ENCODE data around the gene EDARADD.
A peak's percentile ranks its signal among the peaks of the same experiment; 100 is the strongest.
"Not testable (repeated sequence)": the region's sequence is repeated elsewhere in the genome, so short reads cannot be mapped to it uniquely, and the experiment has no call there.

EDARADD gene

DNA sequence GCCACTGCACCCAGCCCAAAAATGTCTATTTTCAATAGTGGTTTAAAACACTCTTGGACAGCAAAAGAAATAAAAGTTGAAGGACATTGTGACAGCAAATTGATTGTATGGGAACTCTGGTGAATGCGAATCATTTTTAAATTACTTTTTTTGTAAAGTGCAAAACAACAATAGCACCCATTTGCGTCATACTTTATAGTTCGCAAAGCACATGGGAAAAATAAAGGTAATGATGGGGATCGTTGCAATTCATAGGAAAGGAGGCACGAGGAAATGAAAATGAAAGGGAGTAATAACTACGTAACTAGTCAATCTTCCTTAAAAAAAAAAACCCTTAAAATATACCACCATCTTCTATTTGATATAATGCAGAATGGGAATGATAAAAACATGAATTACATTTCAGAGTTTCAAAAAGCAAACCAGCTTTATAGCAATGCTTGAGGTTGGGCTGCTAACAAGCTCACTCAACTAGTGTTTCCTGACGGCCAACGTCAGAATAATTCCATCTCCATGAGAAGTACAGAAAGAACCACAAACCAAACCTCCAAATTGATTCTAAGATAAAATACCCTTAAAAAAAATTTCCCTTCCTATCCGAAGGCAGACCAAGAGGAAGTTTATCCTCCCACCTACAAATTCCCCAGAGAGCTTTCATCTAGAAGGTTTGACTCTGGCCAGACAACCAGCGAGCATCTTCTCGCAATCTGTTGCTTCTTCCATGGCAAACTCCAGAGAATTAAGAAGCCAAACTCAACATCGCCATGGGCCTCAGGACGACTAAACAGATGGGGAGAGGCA is at the start of gene EDARADD:
Gene EDARADD, plus strand, starts transcription at position 606 of the 801 bp plus-strand sequence. Its CDS starts 159 bp downstream, at position 765.
- DNase-seq, result peak; percentile 45

- no peak for DNase-seq
Observed at GRCh38 chr1:236345728-236346127, 48.4 kb upstream of the EDARADD start.

- no peak for DNase-seq
Observed at GRCh38 chr1:236348071-236348470, 46.0 kb upstream of the EDARADD start.

GRCh38 chr1:236350308-236350707 is 43.8 kb upstream of the EDARADD start:
- DNase-seq, result no peak

DNA sequence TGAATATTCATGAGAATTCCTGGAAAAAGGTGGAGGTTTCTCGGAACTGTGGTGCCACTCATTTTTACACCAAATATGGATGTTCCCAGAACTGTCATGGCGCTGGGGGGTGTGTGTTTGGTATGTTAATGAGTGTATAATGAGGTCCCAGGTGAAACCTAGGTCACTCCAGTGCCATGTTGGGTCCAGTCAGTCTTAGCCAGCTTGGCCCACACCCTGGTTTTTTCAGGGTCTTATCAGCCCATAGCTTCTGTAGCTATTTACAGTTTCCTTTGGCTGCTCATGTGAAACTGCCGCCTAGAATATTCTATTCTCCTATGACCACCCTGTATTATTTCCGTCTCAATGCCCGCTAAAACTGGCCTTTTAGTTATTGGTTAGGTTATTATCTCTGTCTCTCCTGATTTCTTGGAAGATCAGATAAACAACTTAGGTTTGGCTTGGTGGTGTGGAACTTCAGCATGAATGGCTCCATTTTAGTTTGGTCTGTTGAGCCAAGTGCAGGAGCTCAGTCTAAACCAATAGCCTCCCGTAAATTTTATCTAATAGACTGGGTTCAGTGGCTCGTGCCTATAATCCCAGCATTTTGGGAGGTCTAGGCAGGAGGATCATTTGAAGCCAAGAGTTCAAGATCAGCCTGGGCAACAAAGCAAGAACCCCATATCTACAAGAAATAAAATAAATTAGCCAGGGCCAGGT is 42.1 kb upstream of the EDARADD start:
- no peak for DNase-seq

- not testable (repeated sequence) for DNase-seq
Observed at GRCh38 chr1:236352747-236353146, 41.3 kb upstream of the EDARADD start.

DNA sequence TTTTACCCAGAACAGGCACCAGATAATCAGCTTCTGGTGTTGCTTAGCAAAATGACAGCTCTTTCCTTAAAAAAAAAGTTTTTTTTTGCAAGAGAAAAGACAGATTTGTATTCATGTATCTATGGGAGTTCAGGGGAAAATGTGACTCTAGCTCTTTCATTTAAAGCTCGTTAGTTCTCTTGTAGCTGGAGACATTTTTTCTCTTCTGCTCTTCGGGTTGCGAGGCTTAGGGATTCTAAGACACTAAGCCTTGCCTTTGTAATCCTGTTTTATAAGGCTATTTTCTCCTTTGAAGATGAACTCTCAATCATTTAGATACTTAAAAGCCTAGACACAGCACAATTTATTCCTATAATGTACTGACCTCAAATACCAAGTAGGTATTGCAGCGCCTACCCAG is 40.3 kb upstream of the EDARADD start:
- DNase-seq, result no peak

DNA sequence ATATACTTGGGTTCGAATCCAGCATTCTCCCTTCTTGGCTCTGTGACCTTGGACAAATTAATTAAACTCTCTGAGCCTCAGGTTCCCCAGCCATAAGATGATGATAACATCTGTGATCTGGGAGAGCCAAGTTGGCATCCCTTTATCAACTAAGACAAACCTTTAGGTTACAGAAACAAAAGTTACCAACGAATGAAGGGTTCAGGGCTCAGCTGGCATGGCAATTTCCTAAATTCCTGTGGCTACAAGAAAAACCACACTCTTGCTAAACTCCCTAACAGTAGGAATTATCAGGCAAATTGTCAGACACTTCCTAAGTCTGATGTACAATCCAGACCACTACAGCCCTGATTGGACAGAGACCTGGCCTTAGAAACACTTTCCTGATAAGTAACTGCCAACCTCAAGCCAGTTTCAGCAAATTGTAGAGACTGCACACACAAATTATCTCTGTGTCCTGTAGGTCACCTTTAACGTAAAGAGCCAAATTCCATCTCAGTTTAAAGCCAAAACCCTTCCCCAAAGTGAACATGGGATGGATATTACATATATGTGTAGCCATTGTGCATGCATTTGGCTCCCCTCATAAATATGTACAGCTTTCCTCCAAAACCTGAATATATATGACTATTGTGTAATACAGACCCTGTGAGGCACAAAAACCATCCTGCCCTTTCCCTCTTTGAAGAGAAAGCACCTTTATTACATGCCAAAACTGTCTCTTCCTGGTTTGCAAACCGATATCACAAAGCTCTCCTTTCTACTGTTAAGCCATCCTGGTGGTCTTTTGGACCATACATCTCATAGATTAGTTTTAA is 39.5 kb upstream of the EDARADD start:
- DNase-seq, result no peak

DNA sequence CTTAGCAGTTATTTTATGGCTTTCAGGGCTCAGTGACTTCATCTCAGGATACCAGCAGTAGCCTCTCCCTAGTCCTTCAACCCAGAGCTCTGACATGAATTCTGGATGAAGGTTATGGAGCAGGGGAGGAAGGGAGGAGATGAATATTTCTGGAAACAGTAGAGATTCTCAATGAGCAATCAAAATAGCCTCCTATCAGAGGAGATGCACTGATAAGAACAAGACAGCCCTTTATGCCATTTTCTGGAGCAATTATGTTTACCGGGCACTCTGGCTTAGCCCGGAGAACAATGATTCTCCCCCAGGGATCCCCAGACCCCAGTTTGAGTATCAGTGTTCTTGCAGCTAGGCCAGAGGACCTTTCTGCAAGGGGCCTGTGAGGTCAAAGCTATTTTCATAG is 37.9 kb upstream of the EDARADD start:
- DNase-seq, result no peak

- no peak for DNase-seq
Observed at GRCh38 chr1:236361909-236362590, 32.0 kb upstream of the EDARADD start.

DNA sequence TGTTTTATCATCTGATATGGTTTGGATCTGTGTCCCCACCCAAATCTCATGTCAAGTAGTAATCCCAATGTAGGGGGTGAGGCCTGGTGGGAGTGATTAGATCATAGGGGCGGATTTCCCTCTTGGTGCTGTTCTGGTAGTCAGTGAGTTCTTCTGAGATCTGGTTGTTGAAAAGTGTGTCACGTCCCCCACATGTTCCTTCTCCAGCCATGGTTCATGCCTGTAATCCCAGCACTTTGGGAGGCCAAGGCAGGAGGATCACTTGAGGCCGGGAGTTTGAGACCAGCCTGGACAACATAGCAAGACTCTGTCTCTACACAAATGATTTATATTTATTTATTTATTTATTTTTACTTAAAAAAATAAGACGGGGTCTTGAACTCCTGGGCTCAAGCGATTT is 30.8 kb upstream of the EDARADD start:
- no peak for DNase-seq

DNA sequence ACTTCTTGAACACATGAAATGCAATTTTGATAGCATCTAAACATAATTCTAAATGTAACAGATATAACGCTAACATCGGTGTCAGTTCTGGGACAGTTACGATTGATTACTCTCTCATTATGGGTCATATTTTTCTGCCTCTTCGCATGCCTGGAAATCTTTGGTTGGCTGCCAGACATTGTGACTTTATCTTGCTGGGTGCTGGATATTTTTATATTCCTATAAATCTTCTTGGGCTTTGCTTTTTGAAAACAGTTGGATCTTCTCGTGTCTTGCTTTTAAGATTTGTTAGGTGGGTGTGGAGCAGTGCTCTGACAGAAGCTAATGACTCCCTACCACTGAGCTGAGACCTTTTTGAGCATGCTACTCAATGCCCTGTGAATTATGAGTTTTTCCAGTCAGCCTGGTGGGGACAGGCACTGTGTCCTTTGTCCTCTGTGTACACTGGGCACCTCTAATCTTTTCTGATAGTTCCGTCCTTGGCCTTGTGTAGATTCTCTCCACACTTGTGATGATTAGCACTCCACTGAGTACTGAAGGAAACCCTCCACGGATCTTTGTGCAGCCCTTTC is 28.0 kb upstream of the EDARADD start:
- no peak for DNase-seq

- DNase-seq, result not testable (repeated sequence)
Observed at GRCh38 chr1:236366681-236367080, 27.4 kb upstream of the EDARADD start.

DNA sequence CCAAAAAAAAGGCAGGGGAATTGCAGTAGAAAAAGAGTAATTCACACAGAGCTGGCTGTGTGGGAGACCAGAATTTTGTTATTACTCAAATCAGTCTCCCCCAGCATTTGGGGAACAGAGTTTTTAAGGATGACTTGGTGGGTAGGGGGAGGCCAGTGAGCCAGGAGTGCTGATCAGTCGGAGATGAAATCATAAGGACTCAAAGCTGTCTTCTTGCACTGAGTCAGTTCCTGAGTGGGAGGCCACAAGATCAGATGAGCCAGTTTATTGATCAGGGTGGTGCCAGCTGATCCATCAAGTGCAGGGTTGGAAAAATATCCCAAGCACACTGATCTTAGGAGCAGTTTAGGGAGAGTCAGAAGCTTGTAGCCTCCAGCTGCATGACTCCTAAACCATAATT is 23.7 kb upstream of the EDARADD start:
- DNase-seq, result no peak

DNA sequence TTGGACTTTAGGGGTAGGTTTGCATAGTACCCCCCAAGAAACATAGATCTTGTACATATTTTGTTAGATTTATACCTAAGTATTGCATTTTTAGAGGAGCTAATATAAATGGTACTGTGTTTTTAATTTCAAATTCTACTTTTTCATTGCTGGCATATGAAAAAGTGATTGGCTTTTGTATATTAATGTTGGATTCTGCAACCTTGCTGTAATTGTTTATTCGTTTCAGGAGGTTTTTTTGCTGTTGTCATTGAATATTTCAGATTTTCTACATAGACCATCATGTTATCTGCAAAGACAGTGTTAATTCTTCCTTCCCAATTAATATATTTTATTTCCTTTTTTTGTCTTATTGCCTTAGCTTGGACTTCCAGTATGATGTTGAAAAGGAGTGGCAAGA is 23.0 kb upstream of the EDARADD start:
- no peak for DNase-seq

- no peak for DNase-seq
Observed at GRCh38 chr1:236377832-236378535, 16.1 kb upstream of the EDARADD start.

DNA sequence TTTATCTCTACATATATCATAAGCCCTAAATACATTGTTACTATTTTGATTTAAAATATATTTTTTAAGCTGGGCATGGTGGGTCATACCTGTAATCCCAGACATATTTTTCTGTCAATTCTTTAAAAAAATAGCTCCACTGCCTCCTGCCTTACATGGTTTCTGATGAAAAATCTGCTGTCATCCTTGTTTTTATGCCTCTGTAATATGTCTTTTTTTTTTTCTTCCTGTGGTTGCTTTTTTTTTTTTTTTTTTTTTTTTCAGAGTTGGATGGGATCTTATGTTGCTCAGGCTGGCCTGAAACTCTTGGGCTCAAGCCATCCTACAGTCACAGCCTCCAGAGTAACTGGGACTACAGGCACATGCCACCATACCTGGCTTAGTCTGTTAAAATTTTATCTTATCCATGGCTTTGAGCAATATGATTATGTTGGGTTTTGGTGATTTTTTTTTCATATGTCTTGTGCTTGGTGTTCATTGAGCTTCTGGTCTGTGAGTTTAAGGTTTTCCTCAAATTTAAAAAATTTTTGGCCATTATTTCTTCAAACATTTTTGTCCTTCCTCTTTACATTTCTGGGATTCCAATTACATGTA is 12.4 kb upstream of the EDARADD start:
- DNase-seq, result no peak

- DNase-seq, result no peak
Observed at GRCh38 chr1:236388332-236388731, 5.8 kb upstream of the EDARADD start.

DNA sequence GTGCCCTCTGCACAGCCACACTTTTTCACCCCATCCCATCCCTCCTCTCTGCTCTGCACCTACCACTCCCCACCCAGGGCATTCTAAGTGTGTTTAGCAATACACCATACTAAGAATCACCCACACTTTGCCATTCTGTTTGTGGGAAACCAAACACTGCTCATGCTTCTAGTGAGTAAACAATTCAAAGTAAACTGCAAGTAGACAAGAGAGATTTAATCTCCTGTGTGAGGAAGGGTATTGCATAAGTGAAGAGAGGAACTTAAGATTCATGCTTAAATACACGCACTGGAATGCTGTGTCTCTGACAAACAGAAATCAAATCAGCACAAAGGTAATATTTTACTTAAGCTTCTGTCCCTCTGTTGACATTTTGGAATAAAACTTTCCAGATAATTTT is 4.8 kb upstream of the EDARADD start:
- DNase-seq, result no peak

DNA sequence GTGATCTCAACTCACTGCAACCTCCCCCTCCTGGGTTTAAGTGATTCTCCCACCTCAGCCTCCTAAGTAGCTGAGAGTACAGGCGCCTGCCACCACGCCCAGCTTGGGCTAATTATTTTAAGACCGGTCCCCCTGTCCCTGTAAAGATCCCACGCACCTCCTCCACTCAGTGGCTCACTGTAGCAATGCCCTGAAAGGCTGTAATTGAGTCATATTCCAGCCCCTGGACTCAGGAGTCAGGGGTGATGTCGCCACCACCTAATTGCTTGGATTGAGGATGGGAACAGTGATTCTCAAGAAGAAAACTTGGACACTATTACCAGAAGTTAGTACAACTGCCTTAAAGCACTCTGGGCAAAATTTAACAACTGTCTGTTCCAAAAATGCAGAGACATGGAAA is 3.1 kb upstream of the EDARADD start:
- no peak for DNase-seq

DNA sequence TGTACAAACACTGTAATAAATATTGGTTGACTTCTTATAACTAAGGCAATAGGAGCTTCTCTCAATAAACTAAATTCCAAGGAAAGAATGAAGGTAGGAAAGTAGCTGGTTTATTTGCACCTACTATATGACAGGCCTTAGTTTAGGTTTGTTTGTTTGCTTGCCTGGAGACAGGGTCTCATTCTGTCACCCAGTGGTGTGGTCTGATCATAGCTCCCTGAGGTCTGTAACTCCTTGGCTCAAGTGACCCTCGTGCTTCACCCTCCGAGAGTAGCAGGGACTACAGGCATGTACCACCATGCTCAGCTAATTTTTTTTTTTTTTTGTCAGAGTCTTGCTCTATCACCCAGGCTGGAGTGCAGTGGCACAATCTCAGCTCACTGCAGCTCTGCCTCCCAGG is 1.9 kb upstream of the EDARADD start:
- DNase-seq, result no peak

- DNase-seq, result no peak
Observed at GRCh38 chr1:236394879-236395229, 768 bp downstream of the EDARADD start.
